Epithelial cell of proximal tubule (primary cell): ENCODE data around the gene AFMID. TPM values are rescaled to one million over a fixed set of nuclear protein-coding genes. Genes with fewer than 3 reads are reported as not detected.

ENCODE experiments used
- DNase-seq: peaks from one replicate; pipeline ENCODE4 v3.0.0-alpha.2; 2011; ENCODE audit warnings: low read depth
- H3K4me3 ChIP-seq: 2 replicates; pipeline ENCODE4 v1.5.1; 2011; ENCODE audit warnings: low read depth, mild to moderate bottlenecking, low read length
- total RNA-seq: library from RNA; depleted of rRNA; stranded (reverse); fragments of >200 nt; gene quantifications from 2 replicates; pipeline ENCODE4 v1.2.3, GENCODE V29; 2015
- TF ChIP-seq, protein P1 (sequence below): conservative IDR thresholded peaks from 2 replicates; pipeline ENCODE4 v1.5.1; 2012; ENCODE audit warnings: low read depth, mild to moderate bottlenecking, low read length

Gene AFMID
- total RNA-seq, 1 donor from 2014 or later = 47.2 TPM

DNA sequence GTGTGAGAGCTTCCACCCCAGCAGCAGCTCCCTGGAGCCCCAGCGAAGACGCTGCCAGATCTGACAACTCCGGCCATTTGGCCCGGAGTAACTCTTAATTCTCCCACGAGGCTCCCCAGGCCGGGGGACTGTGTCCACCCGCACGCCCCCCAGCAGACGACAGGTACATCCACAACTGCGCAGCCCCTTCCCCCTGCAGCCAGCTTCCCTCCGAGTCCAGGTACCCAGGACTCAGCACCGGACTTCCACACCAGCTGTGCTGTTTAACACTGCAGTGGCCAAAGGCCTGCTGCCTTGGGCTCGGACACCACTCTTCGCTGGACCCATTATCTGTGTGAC lies 11.6 kb upstream of the AFMID start:
- H3K4me3 ChIP-seq = no peak overlapping the region
- DNase-seq = no peak
- TF ChIP-seq, protein P1, sequence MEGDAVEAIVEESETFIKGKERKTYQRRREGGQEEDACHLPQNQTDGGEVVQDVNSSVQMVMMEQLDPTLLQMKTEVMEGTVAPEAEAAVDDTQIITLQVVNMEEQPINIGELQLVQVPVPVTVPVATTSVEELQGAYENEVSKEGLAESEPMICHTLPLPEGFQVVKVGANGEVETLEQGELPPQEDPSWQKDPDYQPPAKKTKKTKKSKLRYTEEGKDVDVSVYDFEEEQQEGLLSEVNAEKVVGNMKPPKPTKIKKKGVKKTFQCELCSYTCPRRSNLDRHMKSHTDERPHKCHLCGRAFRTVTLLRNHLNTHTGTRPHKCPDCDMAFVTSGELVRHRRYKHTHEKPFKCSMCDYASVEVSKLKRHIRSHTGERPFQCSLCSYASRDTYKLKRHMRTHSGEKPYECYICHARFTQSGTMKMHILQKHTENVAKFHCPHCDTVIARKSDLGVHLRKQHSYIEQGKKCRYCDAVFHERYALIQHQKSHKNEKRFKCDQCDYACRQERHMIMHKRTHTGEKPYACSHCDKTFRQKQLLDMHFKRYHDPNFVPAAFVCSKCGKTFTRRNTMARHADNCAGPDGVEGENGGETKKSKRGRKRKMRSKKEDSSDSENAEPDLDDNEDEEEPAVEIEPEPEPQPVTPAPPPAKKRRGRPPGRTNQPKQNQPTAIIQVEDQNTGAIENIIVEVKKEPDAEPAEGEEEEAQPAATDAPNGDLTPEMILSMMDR = no peak

GRCh38 chr17:78176548-78177025 lies 10.6 kb upstream of the AFMID start:
- H3K4me3 ChIP-seq = no peak overlapping the region
- TF ChIP-seq, protein P1 = peak; percentile 81
- DNase-seq = no peak

- no peak for DNase-seq
- no peak overlapping the region for H3K4me3 ChIP-seq
- TF ChIP-seq, protein P1 = no peak
Measured at GRCh38 chr17:78179372-78179771, 7.8 kb upstream of the AFMID start.

GRCh38 chr17:78180083-78180482 lies 7.1 kb upstream of the AFMID start:
- TF ChIP-seq, protein P1 = no peak
- DNase-seq = no peak
- no peak overlapping the region for H3K4me3 ChIP-seq

GRCh38 chr17:78180508-78180907 lies 6.7 kb upstream of the AFMID start:
- no peak overlapping the region for H3K4me3 ChIP-seq
- no peak for DNase-seq

DNA sequence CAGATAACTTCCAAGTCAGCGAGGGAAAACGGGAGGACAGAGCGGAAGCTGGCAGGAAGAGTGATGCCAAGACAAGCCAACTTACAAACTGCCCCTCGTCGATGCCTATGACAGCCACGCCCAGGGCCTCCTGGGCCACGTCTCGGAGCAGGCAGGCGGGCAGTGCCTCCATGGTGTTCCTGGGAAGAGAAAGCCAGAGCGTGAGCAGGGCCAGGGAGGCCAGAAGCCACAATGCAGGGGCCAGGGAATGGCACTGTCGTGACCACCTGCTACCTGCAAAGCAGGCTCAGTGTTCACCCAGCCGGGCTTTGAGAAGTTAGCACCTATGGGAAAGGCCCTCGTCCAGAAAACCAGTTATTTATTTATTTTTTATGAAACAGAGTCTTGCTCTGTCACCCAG lies 4.7 kb upstream of the AFMID start:
- no peak for DNase-seq
- TF ChIP-seq, protein P1 = no peak

More at GRCh38 chr17:78180508-78180907, 6.7 kb upstream of the AFMID start:
- TF ChIP-seq, protein P1 = no peak

DNA sequence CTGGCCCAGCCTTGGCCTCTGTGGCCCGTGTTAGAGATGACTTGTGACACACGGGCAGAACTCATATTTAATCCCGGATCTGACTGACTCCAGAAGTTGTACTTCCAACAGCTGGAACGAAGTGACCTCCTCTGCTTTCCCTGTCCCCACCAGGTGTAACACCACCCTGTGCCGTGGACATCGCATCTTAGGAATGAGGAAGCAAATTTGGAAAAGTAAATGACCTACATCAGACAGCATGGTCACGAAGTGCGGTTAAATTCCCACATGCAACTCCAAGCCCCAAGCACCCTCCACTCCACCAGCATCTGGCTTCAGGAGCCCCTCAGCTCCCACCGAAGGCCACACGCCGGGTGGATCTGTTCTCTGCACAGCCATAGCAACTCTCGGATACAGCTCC lies 3.2 kb upstream of the AFMID start:
- no peak for DNase-seq
- no peak overlapping the region for H3K4me3 ChIP-seq
- TF ChIP-seq, protein P1 = no peak

More for the DNA sequence above, 4.7 kb upstream of the AFMID start:
- H3K4me3 ChIP-seq = no peak overlapping the region
